22Rv1 (cell line): ENCODE data around the gene SPDL1.

Experiments used
- H3K27ac ChIP-seq: fragments of 450-650 bp; 2 replicates; pipeline ENCODE4 v1.5.1; 2017
- CTCF ChIP-seq: fragments of 450-650 bp; IDR thresholded peaks from 2 replicates; pipeline ENCODE4 v1.5.1; 2017; ENCODE audit warnings: mild to moderate bottlenecking
- ZFX ChIP-seq: fragments of 450-650 bp; IDR thresholded peaks from 2 replicates; pipeline ENCODE4 v1.6.1; 2017; ENCODE audit warnings: antibody characterized with exemption, borderline replicate concordance

SPDL1 gene

GRCh38 chr5:169637085-169637548 lies 53.5 kb downstream of the SPDL1 start, which contains the start of gene DOCK2:
Gene DOCK2, plus strand, starts transcription at chr5:169637275. Its CDS starts 52 bp downstream, at chr5:169637327.
- no peak within 1 kb of the TSS for H3K27ac ChIP-seq
- TF ChIP-seq CTCF (no peak), ZFX (no peak)

GRCh38 chr5:169637549-169638121 lies 54.1 kb downstream of the SPDL1 start:
- no peak overlapping the region for H3K27ac ChIP-seq
- TF ChIP-seq ZFX (no peak), CTCF (no peak)

DNA sequence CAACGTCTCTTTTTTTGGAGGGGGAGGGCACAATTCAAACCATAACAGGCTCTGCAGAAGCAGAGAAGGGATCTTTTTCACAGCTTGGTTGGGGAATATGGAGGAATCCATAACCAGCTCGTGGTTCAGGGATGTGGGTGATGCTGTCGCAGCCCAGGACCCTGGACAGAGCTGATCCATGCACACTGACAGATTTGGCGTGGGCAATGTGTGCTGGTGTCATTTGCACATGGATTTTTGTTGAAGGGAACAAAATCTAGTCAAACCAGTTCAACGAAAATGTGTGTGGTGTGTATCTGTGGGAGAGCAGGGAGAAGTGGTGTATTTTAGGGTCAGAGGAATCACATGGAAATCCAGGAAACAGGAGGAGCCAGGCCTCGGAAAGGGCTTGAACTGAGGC lies 57.7 kb downstream of the SPDL1 start:
- TF ChIP-seq ZFX (no peak), CTCF (no peak)
- no peak overlapping the region for H3K27ac ChIP-seq

GRCh38 chr5:169646856-169647255 lies 63.3 kb downstream of the SPDL1 start:
- no peak overlapping the region for H3K27ac ChIP-seq
- no peak for TF ChIP-seq CTCF
- no peak for TF ChIP-seq ZFX

DNA sequence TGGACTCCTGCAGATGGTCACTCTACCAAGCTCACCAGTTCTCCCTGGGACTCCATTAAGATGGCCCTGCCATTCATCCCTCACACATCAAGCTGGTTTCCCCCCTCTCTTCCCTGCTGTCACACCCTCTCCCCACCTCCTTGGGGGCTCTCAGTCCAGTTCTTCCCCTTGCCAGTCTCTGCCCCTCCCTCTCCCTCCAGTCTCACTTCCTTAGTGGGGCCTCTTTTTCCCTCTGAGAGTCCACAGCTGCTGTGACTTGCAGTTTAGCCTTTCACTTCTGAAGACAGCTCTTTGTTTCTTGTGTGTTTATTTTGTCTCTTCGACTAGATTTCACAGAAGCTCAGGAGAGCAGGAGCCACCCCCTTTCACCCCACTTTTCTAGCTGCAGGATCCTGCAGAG lies 64.0 kb downstream of the SPDL1 start:
- TF ChIP-seq ZFX (no peak), CTCF (no peak)
- H3K27ac ChIP-seq: no peak overlapping the region

DNA sequence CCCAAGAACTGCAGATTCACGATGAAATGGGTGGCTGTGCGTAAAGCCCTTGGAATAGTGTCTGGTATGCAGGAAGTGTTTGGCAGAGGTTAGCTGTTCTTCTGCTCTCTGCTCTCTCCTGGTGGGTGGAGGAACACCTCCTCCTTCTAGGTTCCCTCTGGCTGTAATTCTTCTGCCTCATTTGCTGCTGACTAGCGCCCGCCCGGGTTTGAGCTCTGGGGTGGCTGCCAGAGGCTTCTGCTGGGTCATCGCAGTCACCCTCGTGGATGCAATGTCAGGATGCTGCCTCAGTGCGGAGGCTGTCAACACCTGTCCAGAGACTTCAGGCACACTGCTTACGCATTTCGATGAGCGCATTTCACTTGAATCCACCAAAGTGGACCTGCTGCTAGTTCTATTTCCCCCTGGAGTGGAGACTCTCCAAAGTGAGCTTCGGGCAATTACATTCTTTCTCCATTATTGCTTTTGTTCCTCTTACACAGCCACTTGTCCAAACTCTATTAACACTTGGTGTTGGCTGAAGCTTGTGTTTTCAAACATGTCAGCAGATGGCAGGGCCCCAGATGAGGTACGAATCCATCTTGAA lies 65.2 kb downstream of the SPDL1 start:
- no peak overlapping the region for H3K27ac ChIP-seq
- TF ChIP-seq CTCF (no peak), ZFX (no peak)

DNA sequence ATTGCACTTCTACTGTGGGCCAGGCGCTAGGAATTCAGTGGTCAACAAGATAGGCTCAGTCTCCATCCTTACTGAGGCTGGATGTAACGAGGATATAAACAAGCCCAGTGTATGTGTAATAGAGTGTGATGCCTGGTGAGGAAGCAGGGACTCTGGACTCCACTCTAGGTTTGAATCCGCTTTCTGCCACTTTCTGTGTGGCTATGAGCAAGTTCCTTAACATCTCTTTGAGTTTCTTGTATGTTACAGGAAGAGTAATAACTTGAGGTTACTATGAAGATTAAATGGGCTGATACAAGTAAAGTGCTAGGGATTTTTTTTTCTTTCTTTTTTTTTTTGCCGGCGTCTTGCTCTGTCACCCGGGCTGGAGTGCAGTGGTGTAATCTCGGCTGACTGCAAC lies 65.9 kb downstream of the SPDL1 start:
- H3K27ac ChIP-seq: no peak overlapping the region
- no peak for TF ChIP-seq CTCF
- no peak for TF ChIP-seq ZFX
